Embryonic facial prominence (tissue), 1 donor: ENCODE results near the gene OR1S2.
"Not testable (repeated sequence)": the region's sequence is repeated elsewhere in the genome, so short reads cannot be mapped to it uniquely, and the experiment has no call there.

Experiments
- DNase-seq: peaks from one replicate; pipeline ENCODE4 v3.0.0-alpha.2; 2016; ENCODE audit errors: extremely low spot score

Gene OR1S2, protein sequence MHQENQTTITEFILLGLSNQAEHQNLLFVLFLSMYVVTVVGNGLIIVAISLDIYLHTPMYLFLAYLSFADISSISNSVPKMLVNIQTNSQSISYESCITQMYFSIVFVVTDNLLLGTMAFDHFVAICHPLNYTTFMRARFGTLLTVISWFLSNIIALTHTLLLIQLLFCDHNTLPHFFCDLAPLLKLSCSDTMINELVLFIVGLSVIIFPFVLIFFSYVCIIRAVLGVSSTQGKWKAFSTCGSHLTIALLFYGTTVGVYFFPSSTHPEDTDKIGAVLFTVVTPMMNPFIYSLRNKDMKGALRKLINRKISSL

DNA sequence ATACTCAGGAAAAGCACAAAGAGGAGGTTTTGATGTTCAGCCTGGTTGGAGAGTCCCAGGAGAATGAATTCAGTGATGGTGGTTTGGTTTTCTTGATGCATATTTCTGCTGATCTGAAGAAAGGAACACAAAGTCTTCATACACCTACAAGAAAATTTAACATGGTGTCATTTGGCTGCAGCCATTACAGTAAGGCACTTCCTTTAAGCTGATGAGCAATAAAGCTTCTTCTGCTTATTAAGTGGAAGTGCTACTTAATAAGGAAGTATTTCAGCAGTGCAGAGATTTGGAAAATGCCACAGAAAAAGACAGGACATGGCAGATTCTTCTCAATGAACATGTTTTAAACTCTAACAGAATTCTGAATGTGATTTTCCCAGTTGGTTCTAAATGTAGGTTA lies at the start of gene OR1S2:
Gene OR1S2 (minus strand): TSS at position 101 of the 400 bp plus-strand sequence. CDS start 0 bp downstream, at position 101.
- no peak for DNase-seq

DNA sequence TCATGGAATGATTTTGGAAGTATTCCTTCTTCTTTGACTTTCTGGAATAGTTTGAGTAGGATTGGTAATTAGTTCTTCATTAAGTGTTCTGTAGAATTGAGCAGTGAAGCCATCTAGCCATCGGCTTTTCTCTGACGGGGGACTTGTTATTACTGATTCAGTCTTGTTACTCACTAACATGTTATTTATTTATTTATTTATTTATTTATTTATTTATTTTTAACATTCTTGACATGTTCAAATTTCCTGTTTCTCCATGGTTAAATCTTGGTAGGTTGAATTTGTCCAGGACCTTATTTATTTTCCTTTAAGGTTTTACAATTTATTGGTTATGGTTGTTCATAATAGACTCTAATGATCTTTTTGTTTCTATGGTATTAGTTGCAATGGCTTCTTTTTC lies 40.0 kb upstream of the OR1S2 start:
- no peak for DNase-seq

DNA sequence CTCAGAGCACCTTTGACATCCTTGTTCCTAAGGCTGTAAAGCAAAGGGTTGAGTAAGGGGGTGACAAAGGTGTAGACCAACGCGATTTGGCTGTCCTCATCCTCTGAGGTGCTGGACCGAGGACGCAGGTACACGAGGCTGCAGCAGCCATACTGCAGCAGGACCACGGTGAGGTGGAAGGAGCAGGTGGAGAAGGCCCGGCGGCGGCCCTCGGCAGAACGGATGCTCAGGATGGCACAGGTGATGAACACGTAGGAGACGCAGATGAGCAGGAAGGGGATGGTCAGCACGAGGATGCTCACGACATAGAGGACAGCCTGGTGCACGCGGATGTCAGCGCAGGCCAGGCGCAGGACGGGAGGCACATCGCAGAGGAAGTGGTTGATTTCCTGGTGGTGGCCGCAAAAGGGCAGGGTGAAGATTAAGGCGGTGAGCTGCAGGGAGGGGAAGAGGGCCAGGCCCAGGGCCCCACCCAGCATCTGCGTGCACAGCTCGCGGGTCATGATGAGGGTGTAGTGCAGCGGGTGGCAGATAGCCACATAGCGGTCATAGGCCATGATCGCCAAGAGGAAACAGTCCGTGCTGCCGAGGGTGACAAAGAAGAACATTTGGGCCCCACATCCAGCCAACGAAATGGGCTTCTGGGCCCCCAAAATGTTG lies 24.1 kb upstream of the OR1S2 start:
- DNase-seq: no peak

GRCh38 chr11:58222721-58223120 lies 18.8 kb upstream of the OR1S2 start:
- DNase-seq: no peak

DNA sequence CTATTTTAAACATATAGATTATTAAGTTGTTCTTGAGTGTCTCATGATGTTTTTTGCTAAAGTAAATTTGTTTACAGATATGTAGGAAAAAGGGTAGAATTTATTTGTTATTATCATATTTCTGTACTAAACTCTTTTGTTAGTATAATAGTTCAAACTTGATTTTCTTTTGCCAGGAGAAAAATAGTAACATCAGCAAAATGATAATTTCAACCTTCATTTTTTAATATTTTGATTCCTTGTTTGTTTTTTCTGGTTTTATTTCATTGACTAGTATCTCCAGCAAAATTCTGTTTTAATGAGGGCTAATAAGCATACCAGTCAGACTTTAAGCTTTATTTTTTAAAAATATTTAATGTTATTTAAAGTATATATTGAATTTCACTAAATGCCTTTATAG lies 12.5 kb upstream of the OR1S2 start:
- DNase-seq: no peak

- DNase-seq: not testable (repeated sequence)
Measured at GRCh38 chr11:58212420-58212819, 8.5 kb upstream of the OR1S2 start, which contains the start of gene OR1S1. OR1S1 (plus strand) TSS chr11:58212720.

GRCh38 chr11:58199271-58199670 lies 4.7 kb downstream of the OR1S2 start:
- DNase-seq: no peak

DNA sequence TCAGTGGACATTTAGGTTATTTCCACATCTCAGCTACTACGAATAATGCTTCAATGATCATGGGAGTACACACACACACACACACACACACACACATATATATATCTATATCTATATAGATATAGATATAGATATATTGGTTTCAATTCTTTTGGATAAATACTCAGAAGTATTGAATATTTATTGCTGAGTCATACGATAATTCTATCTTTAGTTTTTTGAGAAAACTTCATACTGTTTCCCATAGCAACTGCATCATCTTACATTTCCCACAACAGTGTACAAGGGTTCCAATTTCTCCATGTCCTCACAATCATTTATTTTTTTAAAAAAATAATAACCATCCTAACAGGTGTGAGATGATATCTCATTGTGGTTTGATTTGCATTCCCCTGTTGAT lies 8.0 kb downstream of the OR1S2 start:
- DNase-seq: no peak

GRCh38 chr11:58193391-58193790 lies 10.6 kb downstream of the OR1S2 start:
- no peak for DNase-seq

DNA sequence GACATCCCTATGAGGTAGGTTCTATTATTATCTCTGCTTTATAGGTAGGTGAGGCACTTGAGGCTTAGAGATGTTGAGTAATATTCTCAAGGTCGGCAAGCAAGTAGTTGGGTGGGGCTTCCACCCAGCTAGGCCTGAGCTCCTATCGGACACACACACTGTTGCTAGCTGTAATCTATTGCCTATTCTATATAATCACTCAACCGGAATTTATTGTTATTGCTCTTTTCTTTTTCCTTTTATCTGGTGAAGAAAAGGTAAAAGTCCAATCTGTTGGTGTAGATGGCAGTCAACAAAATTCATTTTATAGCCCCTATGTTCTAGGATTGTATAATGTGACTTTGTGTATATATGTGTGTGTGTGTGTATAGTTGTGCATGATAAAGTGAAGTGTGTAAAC lies 11.7 kb downstream of the OR1S2 start:
- no peak for DNase-seq

DNA sequence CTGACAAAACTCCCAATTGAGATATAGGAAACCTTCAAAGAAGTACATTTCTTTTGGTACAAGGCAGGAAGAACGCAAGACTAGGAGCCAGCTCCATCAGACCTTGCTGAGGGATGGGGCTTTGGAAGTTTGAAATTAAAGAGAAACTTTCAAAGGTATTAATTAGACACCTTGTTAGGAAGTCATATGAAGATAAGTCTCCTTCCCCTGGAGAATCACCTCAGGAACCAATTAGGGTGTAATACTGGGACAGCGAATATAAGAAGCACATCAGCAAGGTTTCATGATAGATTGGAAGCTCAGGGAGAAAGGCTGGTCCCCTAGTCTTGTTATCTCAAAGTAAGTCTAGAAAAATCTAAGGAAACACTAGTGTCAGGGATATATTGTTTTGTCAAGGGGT lies 15.2 kb downstream of the OR1S2 start, which contains the start of gene OR9Q2:
Gene OR9Q2 (plus strand): TSS at position 301 of the 400 bp plus-strand sequence. CDS start 1,421 bp downstream, outside the sequence.
- DNase-seq: no peak

- DNase-seq: no peak
Measured at GRCh38 chr11:58186938-58187337, 17.0 kb downstream of the OR1S2 start.

DNA sequence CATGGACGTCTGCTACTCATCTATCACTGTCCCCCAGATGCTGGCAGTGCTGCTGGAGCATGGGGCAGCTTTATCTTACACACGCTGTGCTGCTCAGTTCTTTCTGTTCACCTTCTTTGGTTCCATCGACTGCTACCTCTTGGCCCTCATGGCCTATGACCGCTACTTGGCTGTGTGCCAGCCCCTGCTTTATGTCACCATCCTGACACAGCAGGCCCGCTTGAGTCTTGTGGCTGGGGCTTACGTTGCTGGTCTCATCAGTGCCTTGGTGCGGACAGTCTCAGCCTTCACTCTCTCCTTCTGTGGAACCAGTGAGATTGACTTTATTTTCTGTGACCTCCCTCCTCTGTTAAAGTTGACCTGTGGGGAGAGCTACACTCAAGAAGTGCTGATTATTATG lies 24.3 kb downstream of the OR1S2 start:
- no peak for DNase-seq

DNA sequence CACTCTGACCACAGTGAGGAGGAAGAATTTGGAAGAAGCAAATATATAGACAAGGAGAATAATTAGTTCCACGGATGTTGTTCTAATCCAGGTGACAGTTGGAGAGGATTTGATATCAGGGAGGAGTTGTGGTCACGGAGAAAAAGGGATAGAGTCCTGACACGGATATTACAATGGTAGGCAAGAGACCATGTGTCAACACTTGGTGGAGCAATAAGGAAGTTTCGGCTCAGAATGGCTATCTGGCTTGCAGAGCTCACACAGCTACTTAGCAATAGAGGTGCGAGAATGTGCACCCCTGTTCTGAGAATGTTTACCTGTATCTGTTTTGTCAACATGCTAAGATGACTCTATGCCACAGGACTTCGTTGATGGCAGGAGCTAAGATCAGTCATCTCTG lies 25.5 kb downstream of the OR1S2 start:
- DNase-seq: no peak

- no peak for DNase-seq
Measured at GRCh38 chr11:58177409-58178054, 26.4 kb downstream of the OR1S2 start.

GRCh38 chr11:58165504-58166106 lies 38.3 kb downstream of the OR1S2 start:
- DNase-seq: no peak

GRCh38 chr11:58164990-58165389 lies 39.0 kb downstream of the OR1S2 start:
- no peak for DNase-seq

- no peak for DNase-seq
Measured at GRCh38 chr11:58164389-58164788, 39.6 kb downstream of the OR1S2 start.
